GM12878 (cell line): Measurements from ENCODE around the gene CD300LG.

Experiments used
- ATF3 ChIP-seq: IDR thresholded peaks from 2 replicates; pipeline ENCODE4 v1.6.1; 2011; ENCODE audit warnings: low read depth, mild to moderate bottlenecking, low read length, moderate library complexity, borderline replicate concordance; ENCODE audit errors: extremely low read depth
- BCLAF1 ChIP-seq: fragments of 450-650 bp; IDR thresholded peaks from 2 replicates; pipeline ENCODE4 v1.6.1; 2017; ENCODE audit warnings: antibody characterized with exemption, mild to moderate bottlenecking, moderate library complexity
- CHD1 ChIP-seq: IDR thresholded peaks from 2 replicates; pipeline ENCODE4 v1.6.1; 2012; ENCODE audit warnings: low read depth, low read length, improper control_type of control experiment
- CHD2 ChIP-seq: IDR thresholded peaks from 2 replicates; pipeline ENCODE4 v1.6.1; 2011; ENCODE audit warnings: low read depth, low read length, improper control_type of control experiment, borderline replicate concordance
- CTCF ChIP-seq, 3 experiments: IDR thresholded peaks in 2 of 3; conservative IDR thresholded peaks in 1 of 3; 2 replicates each; pipeline ENCODE4 v1.5.1; 2011; ENCODE audit warnings: low read depth in 3 of 3, low read length in 3 of 3, mild to moderate bottlenecking in 3 of 3, control low read depth in 2 of 3, moderate library complexity in 2 of 3, inconsistent platforms in 1 of 3, mixed read lengths in 1 of 3; ENCODE audit not compliant: control insufficient read depth in 2 of 3, insufficient read depth in 1 of 3; ENCODE audit errors: extremely low read depth in 1 of 3
- DPF2 ChIP-seq: fragments of 450-650 bp; IDR thresholded peaks from 2 replicates; pipeline ENCODE4 v1.6.1; 2017; ENCODE audit warnings: mild to moderate bottlenecking
- ETV6 ChIP-seq, 2 experiments: fragments of 450-650 bp in 1 of 2; IDR thresholded peaks in 1 of 2; conservative IDR thresholded peaks in 1 of 2; 2 replicates each; pipeline ENCODE4 v1.6.1; 2014; ENCODE audit warnings: antibody characterized with exemption in 1 of 2, borderline replicate concordance in 1 of 2, low read depth in 1 of 2, mild to moderate bottlenecking in 1 of 2, moderate library complexity in 1 of 2
- EZH2 ChIP-seq: IDR thresholded peaks from 2 replicates; pipeline ENCODE4 v1.6.1; 2012; ENCODE audit warnings: low read depth, mild to moderate bottlenecking, control low read depth, inconsistent platforms, low read length, borderline replicate concordance; ENCODE audit not compliant: control insufficient read depth
- HDAC2 ChIP-seq: fragments of 200-600 bp; sonication (generic); IDR thresholded peaks from 2 replicates; pipeline ENCODE4 v1.6.1; 2017
- JUNB ChIP-seq: IDR thresholded peaks from 2 replicates; pipeline ENCODE4 v1.6.1; 2016; ENCODE audit warnings: antibody characterized with exemption, mild to moderate bottlenecking
- POLR2A ChIP-seq: IDR thresholded peaks from 2 replicates; pipeline ENCODE4 v1.6.1; 2011; ENCODE audit warnings: low read depth, mild to moderate bottlenecking, low read length
- REST ChIP-seq: IDR thresholded peaks from 2 replicates; pipeline ENCODE4 v1.6.1; 2012; ENCODE audit warnings: mild to moderate bottlenecking, low read depth, low read length
- SUZ12 ChIP-seq: fragments of 200-600 bp; sonication (generic); IDR thresholded peaks from one replicate; pipeline ENCODE4 v1.6.1; 2018; ENCODE audit warnings: antibody characterized with exemption, mild to moderate bottlenecking; ENCODE audit not compliant: unreplicated experiment
- YY1 ChIP-seq: IDR thresholded peaks from 2 replicates; pipeline ENCODE4 v1.6.1; 2011; ENCODE audit warnings: low read depth, mild to moderate bottlenecking, low read length

GRCh38 chr17:43848601-43849000 lies 1.6 kb downstream of the CD300LG start:
- TF ChIP-seq CHD1 (no peak), EZH2 (no peak), CTCF (IDR thresholded peaks at IDR 0.05 in 2 of 3, conservative IDR thresholded peaks at IDR 0.05 in 1 of 3; ENCODE audit: control insufficient read depth in 2 of 3, extremely low read depth in 1 of 3, insufficient read depth in 1 of 3, low read depth in 3 of 3, low read length in 3 of 3) (no peak), ATF3 (no peak), HDAC2 (no peak), CHD2 (no peak), REST (no peak), JUNB (no peak), POLR2A (no peak), YY1 (no peak), SUZ12 (no peak), BCLAF1 (no peak), ETV6 (conservative IDR thresholded peaks at IDR 0.05 in 1 of 2, IDR thresholded peaks at IDR 0.05 in 1 of 2; ENCODE audit: borderline replicate concordance in 1 of 2, low read depth in 1 of 2) (no peak), DPF2 (no peak)
